Body of pancreas (tissue), 4 donors: ENCODE results near the gene ADCY3.
"Not testable (repeated sequence)": the region's sequence is repeated elsewhere in the genome, so short reads cannot be mapped to it uniquely, and the experiment has no call there.

Experiments used
- CTCF ChIP-seq, 7 experiments: fragments of 450-650 bp in 4 of 7; fragments of 200-600 bp in 3 of 7; sonication (generic) in 3 of 7; IDR thresholded peaks; one replicate each; pipeline ENCODE4 v1.5.1; 2016 to 2019; ENCODE audit warnings: antibody characterized with exemption in 7 of 7
- POLR2A ChIP-seq, 3 donors: fragments of 450-650 bp; IDR thresholded peaks; one replicate each; pipeline ENCODE4 v1.6.1; 2016; ENCODE audit warnings: antibody characterized with exemption in 3 of 3, mild to moderate bottlenecking in 2 of 3

- not testable (repeated sequence) for TF ChIP-seq CTCF, POLR2A (IDR thresholded peaks at IDR 0.05)
Measured at GRCh38 chr2:24805811-24806660, 114.0 kb downstream of the ADCY3 start.
